Tibial nerve (tissue), 4 donors: Measurements from ENCODE around the gene AP3M1. TPM values are rescaled to one million over a fixed set of nuclear protein-coding genes. Genes with fewer than 3 reads are reported as not detected.
A peak's percentile ranks its signal among the peaks of the same experiment; 100 is the strongest.

Experiments used
- DNase-seq, 2 donors: peaks; one replicate each; pipeline ENCODE4 v3.0.0-alpha.2; 2019; ENCODE audit warnings: low spot score in 2 of 2
- H3K27ac ChIP-seq, 4 donors: fragments of 200-600 bp; sonication (generic) in 3 of 4; one replicate each; pipeline ENCODE4 v1.5.1; 2017 to 2019; ENCODE audit warnings: mild to moderate bottlenecking in 1 of 4
- H3K27me3 ChIP-seq, 2 donors: fragments of 200-600 bp; sonication (generic) in 1 of 2; one replicate each; pipeline versions ENCODE4 v1.5.1 to v1.6.0; 2017 to 2019
- H3K36me3 ChIP-seq, 3 donors: fragments of 200-600 bp; sonication (generic); one replicate each; pipeline ENCODE4 v1.5.1; 2018 to 2019
- H3K4me1 ChIP-seq, 4 donors: fragments of 200-600 bp; sonication (generic) in 3 of 4; one replicate each; pipeline ENCODE4 v1.5.1; 2017 to 2019
- H3K4me3 ChIP-seq, 4 donors: fragments of 200-600 bp; sonication (generic) in 3 of 4; one replicate each; pipeline ENCODE4 v1.5.1; 2017 to 2019; ENCODE audit warnings: mild to moderate bottlenecking in 1 of 4, moderate library complexity in 1 of 4
- H3K9me3 ChIP-seq, 4 donors: fragments of 200-600 bp; sonication (generic) in 3 of 4; one replicate each; pipeline ENCODE4 v1.5.1; 2017 to 2019
- EP300 ChIP-seq, 2 donors: sonication (generic); formaldehyde crosslinking; IDR thresholded peaks; one replicate each; pipeline ENCODE4 v1.6.1; 2017; ENCODE audit warnings: antibody characterized with exemption in 2 of 2, mild to moderate bottlenecking in 1 of 2
- POLR2A ChIP-seq, 2 donors: fragments of 450-650 bp; IDR thresholded peaks; one replicate each; pipeline ENCODE4 v1.6.1; 2017; ENCODE audit warnings: antibody characterized with exemption in 2 of 2, mild to moderate bottlenecking in 2 of 2, moderate library complexity in 2 of 2
- WGBS, 2 donors: methylation state at CpG; one replicate each; pipeline ENCODE4 v1.1.5; 2018; 5-methylcytosine and 5-hydroxymethylcytosine counted together
- total RNA-seq, 4 donors: library from RNA; depleted of rRNA; stranded (reverse); fragments of >200 nt; gene quantifications; one replicate each; pipeline ENCODE4 v1.1.0, GENCODE V29; 2016
- TF ChIP-seq, protein P1 (sequence below), 5 experiments: fragments of 200-600 bp in 3 of 5; fragments of 450-650 bp in 2 of 5; sonication (generic) in 3 of 5; IDR thresholded peaks; one replicate each; pipeline ENCODE4 v1.5.1; 2016 to 2019; ENCODE audit warnings: antibody characterized with exemption in 5 of 5, mild to moderate bottlenecking in 3 of 5, moderate library complexity in 2 of 5

The AP3M1 gene
- total RNA-seq, 4 donors from 2014 or later, result 15.3 to 20.9 (median 16.9) TPM

DNA sequence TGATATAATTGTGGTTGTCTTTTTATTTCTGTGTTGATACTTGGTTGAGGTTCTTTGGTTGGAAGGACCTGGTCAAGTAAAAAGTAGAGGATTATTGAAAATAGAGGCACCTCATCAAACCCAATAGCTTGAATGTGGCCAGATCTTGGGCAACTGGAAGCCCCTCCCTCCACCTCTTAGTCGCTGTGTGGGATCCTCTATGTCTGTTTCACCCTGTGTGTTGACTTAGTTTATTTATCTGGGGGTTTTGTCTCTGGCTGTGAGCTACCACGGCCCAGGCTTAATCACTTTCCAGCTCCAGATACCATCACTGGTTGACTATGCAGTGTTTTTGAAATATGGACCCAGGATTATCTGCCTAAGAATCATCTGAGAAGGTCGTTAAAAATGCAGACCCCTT is 58.3 kb downstream of the AP3M1 start:
- 87 to 90% methylated on average over 3 of the region's 3 CpGs for WGBS, 2 donors
- peaks cover 0 to 86% (median 3%) of the 10 kb centered on the region in 3 donors for H3K36me3 ChIP-seq
- DNase-seq, result no peak
- no peak for TF ChIP-seq POLR2A (IDR thresholded peaks at IDR 0.05)
- TF ChIP-seq, protein P1, sequence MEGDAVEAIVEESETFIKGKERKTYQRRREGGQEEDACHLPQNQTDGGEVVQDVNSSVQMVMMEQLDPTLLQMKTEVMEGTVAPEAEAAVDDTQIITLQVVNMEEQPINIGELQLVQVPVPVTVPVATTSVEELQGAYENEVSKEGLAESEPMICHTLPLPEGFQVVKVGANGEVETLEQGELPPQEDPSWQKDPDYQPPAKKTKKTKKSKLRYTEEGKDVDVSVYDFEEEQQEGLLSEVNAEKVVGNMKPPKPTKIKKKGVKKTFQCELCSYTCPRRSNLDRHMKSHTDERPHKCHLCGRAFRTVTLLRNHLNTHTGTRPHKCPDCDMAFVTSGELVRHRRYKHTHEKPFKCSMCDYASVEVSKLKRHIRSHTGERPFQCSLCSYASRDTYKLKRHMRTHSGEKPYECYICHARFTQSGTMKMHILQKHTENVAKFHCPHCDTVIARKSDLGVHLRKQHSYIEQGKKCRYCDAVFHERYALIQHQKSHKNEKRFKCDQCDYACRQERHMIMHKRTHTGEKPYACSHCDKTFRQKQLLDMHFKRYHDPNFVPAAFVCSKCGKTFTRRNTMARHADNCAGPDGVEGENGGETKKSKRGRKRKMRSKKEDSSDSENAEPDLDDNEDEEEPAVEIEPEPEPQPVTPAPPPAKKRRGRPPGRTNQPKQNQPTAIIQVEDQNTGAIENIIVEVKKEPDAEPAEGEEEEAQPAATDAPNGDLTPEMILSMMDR (IDR thresholded peaks at IDR 0.05), result no peak
- TF ChIP-seq EP300 (IDR thresholded peaks at IDR 0.05), result no peak
- H3K4me3 ChIP-seq, result no peak overlapping the region
- H3K9me3 ChIP-seq, result no peaks in the 10 kb centered on the region
- H3K4me1 ChIP-seq, result peaks cover 0 to 20% (median 0%) of the 10 kb centered on the region in 4 donors
- no peak overlapping the region for H3K27ac ChIP-seq
- H3K27me3 ChIP-seq, result no peaks in the 10 kb centered on the region

DNA sequence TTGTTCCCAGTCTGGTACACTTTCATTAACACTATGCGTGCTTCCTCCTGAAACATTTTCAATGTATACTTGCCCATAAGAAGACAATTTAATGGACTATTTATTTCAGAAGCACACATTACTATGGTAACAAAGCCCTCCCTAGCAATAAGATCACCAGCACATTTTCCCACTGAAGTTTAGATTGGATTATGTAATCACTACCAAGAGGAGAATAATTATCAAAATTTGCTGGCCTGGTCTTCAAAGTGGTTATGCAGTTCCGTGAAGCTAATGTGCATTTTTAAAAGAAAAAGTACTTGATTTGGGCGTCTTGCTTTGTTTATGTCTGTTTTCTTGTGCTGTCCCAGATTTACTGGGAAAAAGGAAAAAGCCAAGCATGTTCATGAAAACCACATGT is 61.9 kb downstream of the AP3M1 start:
- TF ChIP-seq EP300 (IDR thresholded peaks at IDR 0.05), result no peak
- TF ChIP-seq, protein P1 (IDR thresholded peaks at IDR 0.05), result no peak
- TF ChIP-seq POLR2A (IDR thresholded peaks at IDR 0.05), result no peak
- DNase-seq, result no peak
- 36 to 55% methylated on average over 3 of the region's 3 CpGs for WGBS, 2 donors
- no peaks in the 10 kb centered on the region for H3K27me3 ChIP-seq
- H3K4me3 ChIP-seq, result no peak overlapping the region
- H3K4me1 ChIP-seq, result peaks cover 0 to 38% (median 0%) of the 10 kb centered on the region in 4 donors
- H3K9me3 ChIP-seq, result no peaks in the 10 kb centered on the region
- peaks cover 0 to 61% (median 0%) of the 10 kb centered on the region in 3 donors for H3K36me3 ChIP-seq
- H3K27ac ChIP-seq, result no peak overlapping the region

DNA sequence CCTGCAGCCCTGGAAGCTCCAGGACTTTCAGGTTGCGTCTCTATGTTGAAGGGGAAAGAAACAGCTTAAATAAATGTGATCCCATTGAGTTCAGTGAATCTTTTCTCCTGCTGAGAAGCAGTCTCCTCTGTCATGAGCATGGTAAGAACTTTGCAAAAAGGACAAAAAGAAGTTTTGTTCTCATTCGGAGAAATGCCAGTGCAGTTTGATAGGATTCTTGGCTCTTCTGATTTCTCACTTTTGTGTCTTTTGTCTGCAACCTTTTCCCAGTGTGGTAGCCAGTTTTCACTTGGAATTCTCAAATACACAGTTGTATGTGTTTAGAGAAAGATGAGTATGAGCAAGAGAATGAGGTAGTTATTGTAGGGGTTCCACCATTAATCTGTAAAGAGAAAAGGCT is 64.3 kb downstream of the AP3M1 start:
- no peak overlapping the region for H3K4me3 ChIP-seq
- no peaks in the 10 kb centered on the region for H3K9me3 ChIP-seq
- no peaks in the 10 kb centered on the region for H3K27me3 ChIP-seq
- H3K36me3 ChIP-seq, result peaks cover 0 to 52% (median 0%) of the 10 kb centered on the region in 3 donors
- 36% methylated on average over 2 of the region's 2 CpGs for WGBS, 2 donors
- H3K4me1 ChIP-seq, result peaks cover 0 to 50% (median 5%) of the 10 kb centered on the region in 4 donors
- TF ChIP-seq POLR2A (IDR thresholded peaks at IDR 0.05) (no peak), EP300 (IDR thresholded peaks at IDR 0.05) (no peak)
- TF ChIP-seq, protein P1 (IDR thresholded peaks at IDR 0.05), result no peak
- DNase-seq, result no peak
- H3K27ac ChIP-seq, result peak overlapping the region in 2 of 4 donors; percentile 26 to 31

DNA sequence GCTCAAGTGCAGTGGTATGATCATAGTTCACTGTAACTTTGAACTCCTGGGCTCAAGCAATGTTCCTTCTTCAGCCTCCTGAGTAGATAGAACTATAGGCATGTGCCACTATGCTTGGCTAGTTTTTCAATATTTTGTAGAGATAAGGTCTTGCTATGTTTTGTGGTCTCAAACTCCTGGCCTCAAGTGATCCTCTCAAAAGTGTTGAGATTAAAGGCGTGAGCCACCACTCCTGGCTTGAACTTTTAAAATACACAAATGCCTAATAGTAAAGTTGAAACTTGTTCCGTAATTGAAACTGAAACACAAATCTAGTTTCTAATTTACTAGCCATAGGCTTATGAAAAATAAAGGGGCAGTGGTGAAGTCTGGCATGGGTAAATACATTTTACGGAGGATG is 65.7 kb downstream of the AP3M1 start:
- H3K27ac ChIP-seq, result no peak overlapping the region
- no peaks in the 10 kb centered on the region for H3K27me3 ChIP-seq
- no peak for TF ChIP-seq POLR2A (IDR thresholded peaks at IDR 0.05)
- TF ChIP-seq, protein P1 (IDR thresholded peaks at IDR 0.05), result no peak
- no peak for TF ChIP-seq EP300 (IDR thresholded peaks at IDR 0.05)
- DNase-seq, result no peak
- H3K4me3 ChIP-seq, result no peak overlapping the region
- peaks cover 0 to 62% (median 15%) of the 10 kb centered on the region in 4 donors for H3K4me1 ChIP-seq
- 90% methylated on average over 3 of the region's 3 CpGs for WGBS, 2 donors
- H3K9me3 ChIP-seq, result no peaks in the 10 kb centered on the region
- H3K36me3 ChIP-seq, result peaks cover 0 to 38% (median 0%) of the 10 kb centered on the region in 3 donors

DNA sequence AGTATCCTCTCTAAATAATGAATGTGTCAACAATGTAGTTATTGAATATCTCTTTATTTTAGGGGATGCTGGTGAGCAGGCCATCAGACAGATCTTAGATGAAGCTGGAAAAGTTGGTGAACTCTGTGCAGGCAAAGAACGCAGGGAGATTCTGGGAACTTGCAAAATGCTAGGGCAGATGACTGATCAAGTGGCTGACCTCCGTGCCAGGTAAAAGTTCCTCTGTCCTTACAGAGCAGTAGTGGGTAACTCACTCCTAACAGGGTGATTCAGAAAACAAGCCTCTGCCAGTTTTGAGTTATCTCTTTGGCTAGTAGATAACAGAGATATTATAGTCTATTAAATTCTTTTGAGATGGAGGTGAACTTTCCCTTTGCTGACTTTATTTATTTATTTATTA is 67.3 kb downstream of the AP3M1 start:
- no peak for DNase-seq
- 82 to 92% methylated on average over 2 of the region's 2 CpGs for WGBS, 2 donors
- Histone ChIP-seq H3K9me3 (no peaks in the 10 kb centered on the region), H3K36me3 (peaks cover 0 to 24% (median 0%) of the 10 kb centered on the region in 3 donors), H3K4me1 (peaks cover 0 to 62% (median 21%) of the 10 kb centered on the region in 4 donors), H3K27me3 (no peaks in the 10 kb centered on the region), H3K27ac (no peak overlapping the region), H3K4me3 (no peak overlapping the region)
- no peak for TF ChIP-seq EP300 (IDR thresholded peaks at IDR 0.05)
- no peak for TF ChIP-seq POLR2A (IDR thresholded peaks at IDR 0.05)
- TF ChIP-seq, protein P1 (IDR thresholded peaks at IDR 0.05), result no peak
